ENCODE measurements around the gene XRCC4.

GRCh38 chr5:83071286-83072051, 5.9 kb upstream of the XRCC4 start:
- TF ChIP-seq, protein P1, sequence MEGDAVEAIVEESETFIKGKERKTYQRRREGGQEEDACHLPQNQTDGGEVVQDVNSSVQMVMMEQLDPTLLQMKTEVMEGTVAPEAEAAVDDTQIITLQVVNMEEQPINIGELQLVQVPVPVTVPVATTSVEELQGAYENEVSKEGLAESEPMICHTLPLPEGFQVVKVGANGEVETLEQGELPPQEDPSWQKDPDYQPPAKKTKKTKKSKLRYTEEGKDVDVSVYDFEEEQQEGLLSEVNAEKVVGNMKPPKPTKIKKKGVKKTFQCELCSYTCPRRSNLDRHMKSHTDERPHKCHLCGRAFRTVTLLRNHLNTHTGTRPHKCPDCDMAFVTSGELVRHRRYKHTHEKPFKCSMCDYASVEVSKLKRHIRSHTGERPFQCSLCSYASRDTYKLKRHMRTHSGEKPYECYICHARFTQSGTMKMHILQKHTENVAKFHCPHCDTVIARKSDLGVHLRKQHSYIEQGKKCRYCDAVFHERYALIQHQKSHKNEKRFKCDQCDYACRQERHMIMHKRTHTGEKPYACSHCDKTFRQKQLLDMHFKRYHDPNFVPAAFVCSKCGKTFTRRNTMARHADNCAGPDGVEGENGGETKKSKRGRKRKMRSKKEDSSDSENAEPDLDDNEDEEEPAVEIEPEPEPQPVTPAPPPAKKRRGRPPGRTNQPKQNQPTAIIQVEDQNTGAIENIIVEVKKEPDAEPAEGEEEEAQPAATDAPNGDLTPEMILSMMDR (IDR thresholded peaks at IDR 0.05): no peak
- TF ChIP-seq EZH2 (IDR thresholded peaks at IDR 0.05) (no peak), EZH2phosphoT487 (IDR thresholded peaks at IDR 0.05) (no peak)

Measured in neural progenitor cell (in vitro differentiated cells).